ENCODE data around the gene ABCB6. TPM values are rescaled to one million over a fixed set of nuclear protein-coding genes. Genes with fewer than 3 reads are reported as not detected.

Gene ABCB6
- total RNA-seq, 2 donors from 2014 or later, result 8.5 to 8.8 TPM

- H3K36me3 Mint-ChIP-seq (ENCODE audit: insufficient read depth in 2 of 2), result peaks cover 12 to 19% of the 10 kb centered on the region in 2 donors
- no peaks in the 10 kb centered on the region for H3K9me3 Mint-ChIP-seq
- peaks cover 60% of the 10 kb centered on the region for H3K4me1 Mint-ChIP-seq (ENCODE audit: low read depth)
- no peaks in the 10 kb centered on the region for H3K27me3 Mint-ChIP-seq (ENCODE audit: low read depth)
- peak overlapping the region in 1 of 2 donors; percentile 36 for H3K4me3 Mint-ChIP-seq
- peak in 1 of 2 donors; percentile 44 for ATAC-seq (replicated peaks in 1 of 2)
- peak overlapping the region; percentile 12 for H3K27ac Mint-ChIP-seq
- peak; percentile 36 to 59 for DNase-seq
Measured at GRCh38 chr2:219182331-219183150, 36.2 kb downstream of the ABCB6 start.

- Mint-ChIP-seq H3K4me3 (peak overlapping the region in 1 of 2 donors; percentile 36), H3K27me3 (ENCODE audit: low read depth) (no peaks in the 10 kb centered on the region), H3K36me3 (ENCODE audit: insufficient read depth in 2 of 2) (peaks cover 12 to 22% of the 10 kb centered on the region in 2 donors), H3K9me3 (no peaks in the 10 kb centered on the region), H3K27ac (peak overlapping the region; percentile 58), H3K4me1 (ENCODE audit: low read depth) (peaks cover 56% of the 10 kb centered on the region)
- ATAC-seq (replicated peaks in 1 of 2) (no peak), DNase-seq (no peak)
Measured at GRCh38 chr2:219181531-219181930, 37.2 kb downstream of the ABCB6 start.

DNA sequence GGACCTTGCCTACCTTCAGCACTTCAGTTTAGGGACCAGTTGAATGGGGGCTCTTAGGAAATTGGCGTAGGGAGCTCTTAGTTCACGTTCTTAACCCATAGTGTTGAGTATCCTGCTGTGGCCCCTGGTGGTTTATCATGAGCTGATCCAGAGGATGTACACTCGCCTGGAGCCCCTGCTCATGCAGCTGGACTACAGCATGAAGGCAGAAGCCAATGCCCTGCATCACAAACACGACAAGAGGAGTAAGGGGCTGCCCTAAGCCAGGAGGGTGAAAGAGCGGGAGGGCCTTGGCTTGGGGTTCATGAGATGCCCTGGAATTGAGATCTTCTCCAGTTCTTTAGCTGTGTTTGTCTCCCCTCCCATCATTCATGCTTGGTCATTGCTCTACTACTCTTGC lies 37.8 kb downstream of the ABCB6 start:
- Mint-ChIP-seq H3K27me3 (ENCODE audit: low read depth) (no peaks in the 10 kb centered on the region), H3K27ac (peak overlapping the region; percentile 22), H3K4me3 (peak overlapping the region in 1 of 2 donors; percentile 11)

DNA sequence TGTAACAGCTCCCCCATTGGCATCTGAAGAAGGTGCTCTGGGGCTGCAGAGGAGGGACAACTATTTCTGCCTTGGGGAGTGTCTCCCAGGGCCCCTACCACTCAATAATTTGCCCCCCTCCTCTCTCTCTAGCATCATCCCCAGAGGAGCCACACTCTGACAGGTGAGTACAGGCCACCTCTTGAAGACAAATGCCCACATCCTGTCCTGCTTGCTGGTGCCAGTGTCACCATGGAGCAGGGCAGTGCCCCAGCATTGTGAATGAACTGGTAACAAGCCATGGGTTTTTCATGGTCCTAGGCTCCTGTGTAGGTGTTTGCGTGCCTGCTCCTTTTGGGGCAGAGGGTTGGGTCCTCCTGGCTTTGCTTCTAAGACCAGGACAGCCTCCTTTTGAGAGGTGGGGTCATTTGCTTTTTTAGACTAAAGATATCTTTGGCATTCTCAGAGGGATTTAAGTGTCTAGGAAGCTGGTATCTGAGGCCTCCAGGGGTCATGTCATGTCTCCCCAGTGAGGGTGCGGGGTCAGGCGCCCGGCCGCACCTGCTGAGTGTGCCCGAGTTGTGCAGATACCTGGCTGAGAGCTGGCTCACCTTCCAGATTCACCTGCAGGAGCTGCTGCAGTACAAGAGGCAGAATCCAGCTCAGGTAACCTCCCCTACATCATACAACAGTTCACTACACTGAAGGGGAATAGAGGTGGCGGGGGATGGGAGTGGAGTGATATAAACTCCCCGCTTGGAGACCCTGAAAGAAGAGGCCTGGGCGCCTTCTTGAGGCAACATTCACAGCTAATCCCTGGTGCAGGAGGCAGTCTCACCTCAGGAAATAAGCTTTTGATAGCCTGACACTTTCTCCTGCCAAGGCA lies 38.9 kb downstream of the ABCB6 start:
- H3K36me3 Mint-ChIP-seq (ENCODE audit: insufficient read depth in 2 of 2), result peaks cover 12 to 20% of the 10 kb centered on the region in 2 donors
- no peaks in the 10 kb centered on the region for H3K9me3 Mint-ChIP-seq
- no peaks in the 10 kb centered on the region for H3K27me3 Mint-ChIP-seq (ENCODE audit: low read depth)
- H3K27ac Mint-ChIP-seq, result no peak overlapping the region
- H3K4me3 Mint-ChIP-seq, result peak overlapping the region; percentile 76 to 99
- peaks cover 59% of the 10 kb centered on the region for H3K4me1 Mint-ChIP-seq (ENCODE audit: low read depth)
- no peak for DNase-seq
- no peak for ATAC-seq (replicated peaks in 1 of 2)

More for the DNA sequence above, 37.8 kb downstream of the ABCB6 start:
- peaks cover 52% of the 10 kb centered on the region for H3K4me1 Mint-ChIP-seq (ENCODE audit: low read depth)
- H3K9me3 Mint-ChIP-seq, result no peaks in the 10 kb centered on the region
- ATAC-seq (replicated peaks in 1 of 2) (no peak), DNase-seq (no peak)
- H3K36me3 Mint-ChIP-seq (ENCODE audit: insufficient read depth in 2 of 2), result peaks cover 12 to 22% of the 10 kb centered on the region in 2 donors

GRCh38 chr2:219178377-219179175 lies 40.2 kb downstream of the ABCB6 start:
- ATAC-seq (replicated peaks in 1 of 2) (peak in 1 of 2 donors; percentile 10), DNase-seq (peak; percentile 43 to 52)
- Mint-ChIP-seq H3K27ac (peak overlapping the region; percentile 9), H3K4me3 (peak overlapping the region; percentile 76 to 99), H3K36me3 (ENCODE audit: insufficient read depth in 2 of 2) (peaks cover 12 to 20% of the 10 kb centered on the region in 2 donors), H3K4me1 (ENCODE audit: low read depth) (peaks cover 69% of the 10 kb centered on the region), H3K9me3 (no peaks in the 10 kb centered on the region), H3K27me3 (ENCODE audit: low read depth) (no peaks in the 10 kb centered on the region)

- ATAC-seq (replicated peaks in 1 of 2), result peak; percentile 52 to 61
- no peaks in the 10 kb centered on the region for H3K27me3 Mint-ChIP-seq (ENCODE audit: low read depth)
Measured at GRCh38 chr2:219177552-219178376, 41.0 kb downstream of the ABCB6 start, which contains the start of gene RETREG2. RETREG2 (plus strand) TSS chr2:219178275; CDS start chr2:219178353, 78 bp downstream.

GRCh38 chr2:219176818-219177551 lies 41.8 kb downstream of the ABCB6 start, which contains the start of gene CNPPD1:
CNPPD1 (minus strand) TSS chr2:219176925; CDS start chr2:219176828, 97 bp downstream.
- peak within 1 kb of the TSS; percentile 96 to 99 for H3K4me3 Mint-ChIP-seq
- DNase-seq (peak; percentile 93 to 95), ATAC-seq (replicated peaks in 1 of 2) (peak; percentile 86 to 87)
- no peaks in the 10 kb centered on the region for H3K27me3 Mint-ChIP-seq (ENCODE audit: low read depth)
- H3K4me1 Mint-ChIP-seq (ENCODE audit: low read depth), result peaks cover 63% of the 10 kb centered on the region
- H3K9me3 Mint-ChIP-seq, result no peaks in the 10 kb centered on the region
- peaks cover 9 to 18% of the 10 kb centered on the region in 2 donors for H3K36me3 Mint-ChIP-seq (ENCODE audit: insufficient read depth in 2 of 2)
- peak within 1 kb of the TSS; percentile 95 for H3K27ac Mint-ChIP-seq

More at GRCh38 chr2:219177552-219178376, 41.0 kb downstream of the ABCB6 start, which contains the start of gene RETREG2:
- peak within 1 kb of the TSS; percentile 95 for H3K27ac Mint-ChIP-seq
- peak within 1 kb of the TSS; percentile 96 to 99 for H3K4me3 Mint-ChIP-seq
- H3K4me1 Mint-ChIP-seq (ENCODE audit: low read depth), result peaks cover 65% of the 10 kb centered on the region
- peaks cover 9 to 18% of the 10 kb centered on the region in 2 donors for H3K36me3 Mint-ChIP-seq (ENCODE audit: insufficient read depth in 2 of 2)
- H3K9me3 Mint-ChIP-seq, result no peaks in the 10 kb centered on the region
- DNase-seq, result peak; percentile 84 to 87

DNA sequence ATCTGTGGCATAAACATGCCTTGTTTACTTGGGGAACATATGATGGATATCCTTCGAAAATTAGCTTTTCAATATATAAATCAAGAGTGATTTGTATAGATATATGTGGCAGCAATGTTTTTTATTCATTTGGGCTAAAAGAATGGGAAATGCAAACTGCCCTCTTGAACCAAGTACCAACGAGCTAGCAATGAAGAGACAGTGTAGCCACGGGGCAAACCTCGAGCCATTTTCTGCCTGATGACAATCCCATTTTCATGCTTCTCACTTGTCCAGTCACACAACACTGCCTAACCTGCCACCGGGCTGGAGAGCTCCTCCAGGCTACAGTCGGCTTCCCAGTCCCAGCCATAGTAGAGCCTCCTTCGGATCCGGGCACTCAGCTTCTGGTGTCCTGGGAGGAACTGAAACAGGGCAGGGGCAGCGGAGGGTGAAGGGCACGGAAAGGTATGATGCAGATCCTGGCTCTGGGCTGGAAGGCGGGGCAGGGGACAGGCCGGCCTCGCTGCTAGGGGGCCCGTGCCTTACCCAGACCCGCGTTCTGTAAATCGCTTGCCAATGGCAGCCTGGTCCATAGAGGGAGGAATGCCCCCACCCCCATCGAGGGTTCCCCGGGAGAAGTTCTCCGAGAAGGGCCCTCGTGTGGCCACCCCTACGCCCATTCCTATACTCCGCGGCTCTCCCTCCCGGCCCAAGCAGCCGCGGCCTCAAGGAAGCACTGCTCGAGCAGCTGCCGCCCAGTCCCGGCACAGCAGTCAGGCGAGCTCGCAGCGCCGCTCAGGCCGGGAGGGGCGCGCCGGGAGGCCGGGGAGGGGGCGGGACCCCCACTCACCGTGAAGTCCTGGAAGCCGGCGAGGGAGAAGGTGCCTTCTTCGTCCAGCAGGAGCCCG lies 42.6 kb downstream of the ABCB6 start:
- Mint-ChIP-seq H3K36me3 (ENCODE audit: insufficient read depth in 2 of 2) (peaks cover 11 to 15% of the 10 kb centered on the region in 2 donors), H3K4me3 (peak overlapping the region; percentile 96 to 99), H3K9me3 (no peaks in the 10 kb centered on the region), H3K27ac (peak overlapping the region; percentile 53), H3K27me3 (ENCODE audit: low read depth) (no peaks in the 10 kb centered on the region), H3K4me1 (ENCODE audit: low read depth) (peaks cover 59% of the 10 kb centered on the region)
- peak; percentile 24 to 25 for ATAC-seq (replicated peaks in 1 of 2)
- DNase-seq, result peak; percentile 36 to 40

- H3K27me3 Mint-ChIP-seq (ENCODE audit: low read depth), result no peaks in the 10 kb centered on the region
- H3K4me1 Mint-ChIP-seq (ENCODE audit: low read depth), result peaks cover 58% of the 10 kb centered on the region
- peak overlapping the region; percentile 96 to 99 for H3K4me3 Mint-ChIP-seq
- no peaks in the 10 kb centered on the region for H3K9me3 Mint-ChIP-seq
- DNase-seq (no peak), ATAC-seq (replicated peaks in 1 of 2) (no peak)
- peak overlapping the region; percentile 53 for H3K27ac Mint-ChIP-seq
- H3K36me3 Mint-ChIP-seq (ENCODE audit: insufficient read depth in 2 of 2), result peaks cover 10% of the 10 kb centered on the region in 2 donors
Measured at GRCh38 chr2:219175486-219175885, 43.3 kb downstream of the ABCB6 start.

- ATAC-seq (replicated peaks in 1 of 2) (no peak), DNase-seq (no peak)
- H3K4me3 Mint-ChIP-seq, result peak overlapping the region; percentile 47 to 99
- H3K9me3 Mint-ChIP-seq, result no peaks in the 10 kb centered on the region
- H3K27ac Mint-ChIP-seq, result no peak overlapping the region
- H3K27me3 Mint-ChIP-seq (ENCODE audit: low read depth), result no peaks in the 10 kb centered on the region
- H3K4me1 Mint-ChIP-seq (ENCODE audit: low read depth), result peaks cover 57% of the 10 kb centered on the region
- peaks cover 10% of the 10 kb centered on the region in 2 donors for H3K36me3 Mint-ChIP-seq (ENCODE audit: insufficient read depth in 2 of 2)
Measured at GRCh38 chr2:219174801-219175200, 44.0 kb downstream of the ABCB6 start.

Data from activated T-cell treated with anti-CD3 and anti-CD28 coated beads, Interleukin-2, amount 50 U/mL, for 72 hours (primary cell).